Heart left ventricle (tissue), 13 donors: ENCODE results near the gene NCOA3.
"Not testable (repeated sequence)": the region's sequence is repeated elsewhere in the genome, so short reads cannot be mapped to it uniquely, and the experiment has no call there.

Experiments used
- POLR2A ChIP-seq, 2 donors: fragments of 450-650 bp; IDR thresholded peaks; one replicate each; pipeline ENCODE4 v1.6.1; 2017; ENCODE audit warnings: antibody characterized with exemption in 2 of 2, mild to moderate bottlenecking in 2 of 2, moderate library complexity in 2 of 2
- TF ChIP-seq, protein P1 (sequence below), 12 donors: fragments of 200-600 bp; sonication (generic) in 4 of 12; IDR thresholded peaks; one replicate each; pipeline versions ENCODE4 v1.5.0 to v1.8.0; 2018 to 2022; ENCODE audit warnings: antibody characterized with exemption in 12 of 12, mild to moderate bottlenecking in 5 of 12
- donor health status: ischemic (EF 13 %, LVEDD 7.1; RV severe dilation, severe dysfunction).
- donor health status: DM: no; HTN: yes; CAD: no.
- donor health status: DM: no; HTN: no; CAD: no.
- donor health status: ischemic (EF 25% LVEDD 6.9; RV normal size, moderate dysfunction).
- donor health status: ischemic (EF 25% LVEDD 5.7; RV mildly dilated, moderate dysfunction).
- donor health status: ischemic (EF 35%, LVEDD 5.7; RV mildly dilated, moderate dysfunction).
- donor health status: nonischemic (EF 11% LVEDD 7.7; RV severe dilation, severe dysfunction).
- donor health status: DM: yes; HTN: yes; CAD: no.
- donor health status: PGD.
- donor health status: ischemic (EF 29% LVEDD 5.4; RV normal size, mild dysfunction).
- donor health status: nonischemic (EF 23%, LVEDD 6.1; RV moderate dilation, normal function).

DNA sequence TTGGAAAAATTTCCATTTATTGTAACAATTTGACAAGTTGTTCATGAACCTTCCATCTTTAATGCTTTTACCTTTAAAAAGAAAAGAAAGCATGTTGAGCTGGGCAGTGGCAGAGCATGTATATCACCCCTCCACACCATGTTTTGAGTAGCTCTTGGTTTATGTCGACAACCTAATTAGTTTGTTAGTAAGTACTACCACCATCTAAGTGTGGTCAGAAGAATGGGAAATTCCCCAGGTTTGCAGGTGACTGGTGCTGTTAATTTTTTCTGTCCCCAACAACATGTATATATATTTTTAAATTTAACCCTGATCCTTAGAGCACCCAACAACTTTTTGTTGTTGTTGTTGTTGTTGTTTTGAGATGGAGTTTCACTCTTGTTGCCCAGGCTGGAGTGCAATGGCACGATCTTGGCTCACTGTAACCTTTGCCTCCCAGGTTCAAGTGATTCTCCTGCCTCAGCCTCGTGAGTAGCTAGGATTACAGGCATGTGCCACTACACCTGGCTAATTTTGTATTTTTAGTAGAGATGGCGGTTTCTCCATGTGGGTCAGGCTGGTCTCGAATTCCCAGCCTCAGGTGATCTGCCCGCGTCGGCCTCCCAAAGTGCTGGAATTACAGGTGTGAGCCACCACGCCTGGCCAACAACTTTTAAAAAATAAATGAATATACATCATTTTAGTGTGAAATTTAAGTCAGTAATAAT, 5.7 kb downstream of the NCOA3 start:
- TF ChIP-seq, protein P1, sequence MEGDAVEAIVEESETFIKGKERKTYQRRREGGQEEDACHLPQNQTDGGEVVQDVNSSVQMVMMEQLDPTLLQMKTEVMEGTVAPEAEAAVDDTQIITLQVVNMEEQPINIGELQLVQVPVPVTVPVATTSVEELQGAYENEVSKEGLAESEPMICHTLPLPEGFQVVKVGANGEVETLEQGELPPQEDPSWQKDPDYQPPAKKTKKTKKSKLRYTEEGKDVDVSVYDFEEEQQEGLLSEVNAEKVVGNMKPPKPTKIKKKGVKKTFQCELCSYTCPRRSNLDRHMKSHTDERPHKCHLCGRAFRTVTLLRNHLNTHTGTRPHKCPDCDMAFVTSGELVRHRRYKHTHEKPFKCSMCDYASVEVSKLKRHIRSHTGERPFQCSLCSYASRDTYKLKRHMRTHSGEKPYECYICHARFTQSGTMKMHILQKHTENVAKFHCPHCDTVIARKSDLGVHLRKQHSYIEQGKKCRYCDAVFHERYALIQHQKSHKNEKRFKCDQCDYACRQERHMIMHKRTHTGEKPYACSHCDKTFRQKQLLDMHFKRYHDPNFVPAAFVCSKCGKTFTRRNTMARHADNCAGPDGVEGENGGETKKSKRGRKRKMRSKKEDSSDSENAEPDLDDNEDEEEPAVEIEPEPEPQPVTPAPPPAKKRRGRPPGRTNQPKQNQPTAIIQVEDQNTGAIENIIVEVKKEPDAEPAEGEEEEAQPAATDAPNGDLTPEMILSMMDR (IDR thresholded peaks at IDR 0.05): not testable (repeated sequence)
- not testable (repeated sequence) for TF ChIP-seq POLR2A (IDR thresholded peaks at IDR 0.05)
